HG03432 (cell line): ENCODE measurements around the gene FAM107A.
"Not testable (repeated sequence)": the region's sequence is repeated elsewhere in the genome, so short reads cannot be mapped to it uniquely, and the experiment has no call there.

ENCODE experiments used
- ATAC-seq: cut with Tn5 transposase; IDR thresholded peaks from one replicate; pipeline ENCODE4 v1.9.1; 2021; ENCODE audit warnings: mild to moderate bottlenecking, moderate library complexity; ENCODE audit not compliant: unreplicated experiment

Gene FAM107A

GRCh38 chr3:58537412-58538301, 39.5 kb downstream of the FAM107A start:
- no peak for ATAC-seq

DNA sequence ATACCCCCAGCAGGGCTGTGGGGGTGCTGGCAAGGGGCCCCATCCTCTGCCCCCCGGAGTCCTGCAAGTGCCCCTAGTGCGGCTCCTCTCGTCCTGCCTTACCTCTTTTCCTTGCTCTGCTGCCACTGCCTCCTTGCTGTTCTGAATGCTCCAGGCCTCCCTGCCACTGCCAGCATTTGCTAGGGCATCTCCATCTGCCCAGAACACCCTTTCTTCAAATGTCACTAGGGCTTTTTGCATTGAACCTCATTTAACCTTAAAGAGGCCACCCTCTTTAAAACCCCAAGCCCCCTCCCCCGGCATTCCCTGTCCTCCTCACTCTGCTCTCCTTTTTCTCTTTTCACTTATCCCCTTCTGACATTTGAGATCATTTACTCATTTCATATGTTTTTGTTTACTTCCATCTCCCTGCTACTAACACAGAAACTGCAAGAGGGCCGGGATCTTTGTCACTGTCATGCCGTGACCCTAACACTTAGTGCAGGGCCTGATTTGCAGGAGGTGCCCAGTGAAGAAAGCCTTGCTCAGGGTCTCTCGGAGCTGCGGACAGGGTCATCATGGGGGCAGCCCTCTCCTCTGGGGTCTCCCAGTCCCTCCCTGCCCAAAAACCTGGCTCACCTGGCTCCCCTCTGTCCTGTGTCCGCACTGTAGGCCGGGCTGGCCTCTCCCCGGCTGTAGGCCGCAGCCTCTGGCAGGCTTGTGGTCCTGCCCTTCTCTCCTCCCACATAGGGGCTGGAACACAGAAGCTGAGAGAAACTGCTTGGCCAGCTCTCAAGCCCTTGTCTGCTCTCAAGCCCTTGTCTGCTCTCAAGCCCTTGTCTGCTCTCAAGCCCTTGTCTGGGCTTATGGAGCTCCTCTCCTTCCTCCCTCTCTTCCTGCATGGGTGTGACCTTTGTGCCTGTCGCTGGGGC, 40.4 kb downstream of the FAM107A start, which contains the start of gene ACOX2:
Gene ACOX2 (minus strand): TSS at position 690 of the 911 bp plus-strand sequence. CDS start 2,084 bp downstream, outside the sequence.
- ATAC-seq, result no peak

- ATAC-seq, result no peak
Observed at GRCh38 chr3:58535531-58536500, 41.4 kb downstream of the FAM107A start.

- no peak for ATAC-seq
Observed at GRCh38 chr3:58534592-58535494, 42.3 kb downstream of the FAM107A start.

- peak; percentile 94 for ATAC-seq
Observed at GRCh38 chr3:58532794-58533220, 44.4 kb downstream of the FAM107A start.

DNA sequence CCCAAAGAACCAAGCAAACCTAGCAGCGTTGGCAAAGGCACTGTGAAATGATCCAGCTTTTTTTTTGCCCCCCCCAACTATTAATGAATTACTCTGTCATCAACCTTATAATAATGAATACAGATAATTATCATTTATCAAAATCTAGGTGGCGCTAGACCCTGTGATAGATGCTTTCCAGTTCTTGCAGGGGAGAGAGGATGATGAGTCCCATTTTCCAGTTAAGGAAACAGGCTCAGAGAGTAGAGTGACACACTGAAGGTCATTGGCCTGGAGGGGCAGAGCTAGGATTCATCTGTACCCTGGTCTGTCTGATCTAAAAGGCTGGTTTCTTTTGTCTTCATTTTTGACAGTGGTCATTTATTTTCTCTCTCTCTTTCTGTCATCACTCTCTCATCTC, 45.2 kb downstream of the FAM107A start:
- ATAC-seq, result no peak

GRCh38 chr3:58531555-58531954, 45.6 kb downstream of the FAM107A start:
- ATAC-seq, result no peak

GRCh38 chr3:58530354-58530865, 46.8 kb downstream of the FAM107A start:
- no peak for ATAC-seq

DNA sequence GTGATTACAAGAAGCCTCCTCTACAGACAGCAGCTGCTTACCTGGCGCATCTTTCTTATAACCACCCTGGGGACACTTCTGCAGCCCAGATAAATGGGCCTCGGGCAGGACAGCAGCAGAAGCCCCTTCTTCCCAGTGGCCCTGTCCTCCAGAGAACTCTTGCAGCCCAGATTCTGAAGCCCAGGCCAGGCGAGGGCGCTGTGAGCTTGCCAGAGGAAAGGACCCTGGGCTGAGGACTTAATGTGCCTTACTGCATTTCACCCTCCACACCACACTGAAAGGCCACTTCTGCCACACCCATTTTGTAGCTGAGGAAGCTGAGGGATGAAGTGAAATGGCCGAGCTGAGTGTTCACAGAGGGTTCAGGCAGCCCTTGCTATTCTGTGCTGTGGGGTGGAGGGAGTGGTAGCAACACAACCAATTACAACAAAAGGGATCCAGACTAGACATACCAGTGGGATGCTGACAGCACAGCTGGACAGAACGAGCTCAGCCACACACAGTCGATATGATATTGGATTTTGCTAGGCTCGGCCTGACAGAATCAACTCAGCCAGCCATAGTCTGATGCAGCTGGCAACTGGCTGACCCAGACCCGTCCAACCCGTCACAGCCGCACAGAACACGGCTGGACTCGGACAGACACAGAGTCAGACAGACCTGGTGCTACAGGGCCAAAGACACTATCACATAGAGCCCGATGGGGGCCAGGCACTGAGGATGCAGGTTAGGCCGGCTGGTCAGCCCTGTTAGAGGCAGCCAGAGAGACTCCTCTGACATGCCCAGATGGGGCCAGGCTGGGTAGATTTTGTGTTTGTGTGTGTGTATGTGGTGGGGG, 47.5 kb downstream of the FAM107A start:
- ATAC-seq, result no peak

GRCh38 chr3:58528629-58529028, 48.6 kb downstream of the FAM107A start:
- ATAC-seq, result no peak

- ATAC-seq, result not testable (repeated sequence)
Observed at GRCh38 chr3:58527440-58527839, 49.8 kb downstream of the FAM107A start.

GRCh38 chr3:58526515-58526957, 50.7 kb downstream of the FAM107A start:
- no peak for ATAC-seq

- ATAC-seq, result no peak
Observed at GRCh38 chr3:58524326-58524888, 52.8 kb downstream of the FAM107A start.

DNA sequence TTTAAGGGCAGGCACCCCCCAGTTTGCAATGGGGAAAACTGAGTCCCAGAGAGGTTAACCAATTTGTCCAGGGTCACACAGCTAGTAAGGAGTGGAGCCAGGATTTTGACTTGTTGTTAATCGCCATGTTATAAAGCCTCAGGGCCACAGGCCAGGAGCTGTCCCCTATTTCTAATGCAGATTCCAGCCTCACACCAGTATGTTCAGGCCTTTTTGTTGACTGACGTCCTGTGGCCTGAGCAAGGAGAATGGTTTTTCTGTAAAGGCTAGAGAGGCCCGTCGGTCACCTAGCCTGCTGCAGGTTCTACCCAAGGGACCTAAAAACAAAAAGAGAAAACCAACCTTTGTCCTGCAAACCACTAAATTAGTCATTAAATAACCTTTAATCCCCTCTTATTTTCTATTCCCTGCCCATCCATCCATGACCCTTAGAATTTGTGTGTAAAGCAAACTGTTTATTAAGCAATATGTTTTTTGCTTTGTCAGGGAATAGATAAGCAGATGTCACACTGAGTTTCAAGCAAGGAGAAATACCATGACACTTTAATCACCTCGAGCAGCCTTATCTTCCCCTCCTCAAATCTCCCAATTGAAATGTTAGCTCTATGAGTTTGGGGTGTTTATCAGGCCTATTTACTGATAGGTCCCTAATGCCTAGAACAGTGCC, 54.3 kb downstream of the FAM107A start:
- ATAC-seq, result no peak

- no peak for ATAC-seq
Observed at GRCh38 chr3:58521917-58522631, 55.1 kb downstream of the FAM107A start.

DNA sequence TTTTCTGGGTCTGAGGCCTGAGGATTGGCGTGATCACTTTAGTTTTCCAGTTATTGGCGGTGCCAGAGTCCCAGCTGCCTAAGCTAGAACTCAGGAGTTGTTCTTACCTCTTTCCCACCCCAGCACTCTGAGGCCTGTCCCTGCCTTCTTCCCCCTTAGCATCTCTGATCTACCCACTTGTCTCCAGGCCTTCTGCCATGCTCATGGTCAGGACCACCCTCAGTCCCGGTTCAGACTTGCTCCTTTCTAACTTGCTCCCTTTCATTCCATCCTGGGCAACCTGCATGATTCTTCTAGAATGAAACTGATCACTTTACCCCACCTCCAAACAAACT, 55.9 kb downstream of the FAM107A start:
- ATAC-seq, result no peak
